Measurements from ENCODE around the gene CYB5B. TPM values are rescaled to one million over a fixed set of nuclear protein-coding genes. Genes with fewer than 3 reads are reported as not detected.
"Not testable (repeated sequence)": the region's sequence is repeated elsewhere in the genome, so short reads cannot be mapped to it uniquely, and the experiment has no call there.

The CYB5B gene
- polyA plus RNA-seq, 1 donor: 85.7 TPM

DNA sequence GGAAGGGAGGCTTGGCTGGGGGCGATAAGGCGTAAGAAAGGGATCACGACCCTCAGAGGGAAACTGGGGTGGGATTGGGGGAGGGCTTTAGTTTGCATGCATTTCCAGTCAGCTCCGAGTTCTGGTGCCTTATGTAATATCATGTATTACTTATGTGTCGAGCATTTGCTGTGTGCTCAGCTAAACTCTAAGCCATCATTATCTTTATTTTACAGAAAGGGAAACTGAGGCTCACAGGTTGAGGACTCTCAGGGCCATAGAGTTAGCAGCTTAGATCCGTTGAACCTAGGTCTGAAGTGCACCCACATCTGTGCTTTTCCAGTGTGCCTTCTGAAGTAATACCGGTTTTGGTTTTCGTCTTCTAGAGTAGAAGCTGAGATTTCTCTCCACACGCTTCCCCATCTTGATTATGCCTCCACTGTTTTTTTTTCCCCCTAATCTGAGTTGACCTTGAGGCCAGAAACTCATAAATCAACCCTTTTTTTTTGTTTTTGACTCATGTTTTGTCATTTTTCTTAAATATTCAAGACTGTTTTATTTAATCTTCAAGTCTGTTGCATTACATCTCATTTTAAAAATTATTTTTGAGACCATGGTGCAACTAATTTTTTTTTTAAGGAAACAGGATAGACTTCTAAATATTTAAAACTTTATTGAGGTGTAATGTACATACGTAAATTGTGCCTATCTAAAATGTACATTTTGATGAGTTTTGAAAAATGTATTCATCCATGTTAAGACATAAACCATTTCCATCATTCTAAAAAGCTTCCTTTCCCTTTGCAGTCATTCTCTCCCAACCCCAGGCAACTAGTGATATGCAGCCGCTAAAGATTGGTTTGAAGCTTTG is 741 bp downstream of the CYB5B start:
- 6% methylated on average over 3 of the region's 11 CpGs for WGBS (ENCODE audit: insufficient coverage, low lambda C conversion rate)
- Histone ChIP-seq H3K36me3 (ENCODE audit: control insufficient read depth, insufficient read depth, low read length) (peaks cover 22% of the 10 kb centered on the region), H3K27me3 (ENCODE audit: control insufficient read depth, insufficient read depth, low read length) (no peaks in the 10 kb centered on the region), H3K4me3 (ENCODE audit: low read length) (peak overlapping the region; percentile 67), H3K27ac (ENCODE audit: low read length) (peak overlapping the region; percentile 72), H3K9me3 (ENCODE audit: control insufficient read depth, low read depth, low read length) (no peaks in the 10 kb centered on the region), H3K4me1 (ENCODE audit: control insufficient read depth, insufficient read depth, low read length) (no peaks in the 10 kb centered on the region)
- DNase-seq: peak in 1 of 2 donors; percentile 55

GRCh38 chr16:69428652-69429051 is 4.2 kb downstream of the CYB5B start:
- WGBS (ENCODE audit: insufficient coverage, low lambda C conversion rate): 100% methylated on average over 2 of the region's 2 CpGs
- Histone ChIP-seq H3K4me1 (ENCODE audit: control insufficient read depth, insufficient read depth, low read length) (no peaks in the 10 kb centered on the region), H3K36me3 (ENCODE audit: control insufficient read depth, insufficient read depth, low read length) (peaks cover 45% of the 10 kb centered on the region), H3K27ac (ENCODE audit: low read length) (no peak overlapping the region), H3K4me3 (ENCODE audit: low read length) (no peak overlapping the region), H3K9me3 (ENCODE audit: control insufficient read depth, low read depth, low read length) (no peaks in the 10 kb centered on the region), H3K27me3 (ENCODE audit: control insufficient read depth, insufficient read depth, low read length) (no peaks in the 10 kb centered on the region)
- DNase-seq: no peak

DNA sequence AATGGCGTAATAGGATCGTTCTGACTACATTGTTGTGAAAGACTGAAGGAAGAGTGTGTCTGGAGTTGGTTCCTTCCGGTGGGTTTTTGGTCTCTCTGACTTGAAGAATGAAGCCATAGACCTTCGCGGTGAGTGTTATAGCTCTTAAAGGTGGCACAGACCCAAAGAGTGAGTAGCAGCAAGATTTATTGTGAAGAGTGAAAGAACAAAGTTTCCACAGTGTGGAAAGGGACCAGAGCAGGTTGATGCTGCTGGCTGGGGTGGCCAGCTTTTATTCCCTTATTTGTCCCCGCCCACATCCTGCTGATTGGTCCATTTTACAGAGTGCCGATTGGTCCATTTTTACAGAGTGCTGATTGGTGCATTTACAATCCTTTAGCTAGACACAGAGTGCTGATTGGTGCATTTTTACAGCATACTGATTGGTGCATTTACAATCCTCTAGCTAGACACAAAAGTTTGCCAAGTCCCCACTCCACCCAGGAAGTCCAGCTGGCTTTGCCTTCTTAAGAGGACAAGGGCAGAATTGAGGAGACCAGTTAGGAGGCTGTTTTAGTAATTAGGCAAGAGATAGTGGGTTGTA is 4.7 kb downstream of the CYB5B start:
- H3K4me1 ChIP-seq (ENCODE audit: control insufficient read depth, insufficient read depth, low read length); H3K27me3 ChIP-seq (ENCODE audit: control insufficient read depth, insufficient read depth, low read length); DNase-seq; H3K4me3 ChIP-seq (ENCODE audit: low read length); H3K9me3 ChIP-seq (ENCODE audit: control insufficient read depth, low read depth, low read length); H3K27ac ChIP-seq (ENCODE audit: low read length): not testable (repeated sequence)
- H3K36me3 ChIP-seq (ENCODE audit: control insufficient read depth, insufficient read depth, low read length): peaks cover 45% of the 10 kb centered on the region
- 100% methylated on average over 2 of the region's 7 CpGs for WGBS (ENCODE audit: insufficient coverage, low lambda C conversion rate)

- Histone ChIP-seq H3K27me3 (ENCODE audit: control insufficient read depth, insufficient read depth, low read length) (no peaks in the 10 kb centered on the region), H3K27ac (ENCODE audit: low read length) (no peak overlapping the region), H3K4me1 (ENCODE audit: control insufficient read depth, insufficient read depth, low read length) (peaks cover 4% of the 10 kb centered on the region), H3K9me3 (ENCODE audit: control insufficient read depth, low read depth, low read length) (no peaks in the 10 kb centered on the region), H3K4me3 (ENCODE audit: low read length) (no peak overlapping the region), H3K36me3 (ENCODE audit: control insufficient read depth, insufficient read depth, low read length) (peaks cover 44% of the 10 kb centered on the region)
- WGBS (ENCODE audit: insufficient coverage, low lambda C conversion rate): no CpG with 5 or more reads among the region's 2 CpGs
- no peak for DNase-seq
These were observed 7.6 kb downstream of the CYB5B start for GRCh38 chr16:69431948-69432468.

DNA sequence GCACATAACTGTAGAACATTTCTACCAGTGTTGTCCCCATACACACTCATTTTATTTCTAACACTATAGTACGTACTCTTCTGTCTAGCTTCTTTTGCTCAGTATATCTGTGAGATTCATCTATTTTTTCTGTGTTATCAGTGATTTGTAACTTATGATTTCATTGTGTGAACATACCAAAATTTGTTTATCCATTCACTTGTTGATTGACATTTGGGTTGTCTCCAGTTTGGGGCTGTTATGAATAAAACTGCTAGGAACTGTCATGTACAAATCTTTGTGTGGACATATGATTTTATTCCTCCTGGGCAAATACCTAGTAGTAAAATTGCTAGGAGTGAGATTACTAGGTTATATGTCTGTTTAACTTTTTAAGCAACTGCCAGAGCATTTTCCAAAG is 9.6 kb downstream of the CYB5B start:
- no peak overlapping the region for H3K4me3 ChIP-seq (ENCODE audit: low read length)
- peaks cover 4% of the 10 kb centered on the region for H3K4me1 ChIP-seq (ENCODE audit: control insufficient read depth, insufficient read depth, low read length)
- no peaks in the 10 kb centered on the region for H3K9me3 ChIP-seq (ENCODE audit: control insufficient read depth, low read depth, low read length)
- DNase-seq: no peak
- no CpG with 5 or more reads among the region's 1 CpG for WGBS (ENCODE audit: insufficient coverage, low lambda C conversion rate)
- no peak overlapping the region for H3K27ac ChIP-seq (ENCODE audit: low read length)
- peaks cover 30% of the 10 kb centered on the region for H3K36me3 ChIP-seq (ENCODE audit: control insufficient read depth, insufficient read depth, low read length)
- H3K27me3 ChIP-seq (ENCODE audit: control insufficient read depth, insufficient read depth, low read length): no peaks in the 10 kb centered on the region

- peaks cover 17% of the 10 kb centered on the region for H3K36me3 ChIP-seq (ENCODE audit: control insufficient read depth, insufficient read depth, low read length)
- H3K27ac ChIP-seq (ENCODE audit: low read length): no peak overlapping the region
- no peak overlapping the region for H3K4me3 ChIP-seq (ENCODE audit: low read length)
- no peaks in the 10 kb centered on the region for H3K9me3 ChIP-seq (ENCODE audit: control insufficient read depth, low read depth, low read length)
- DNase-seq: peak in 1 of 2 donors; percentile 22
- no peaks in the 10 kb centered on the region for H3K27me3 ChIP-seq (ENCODE audit: control insufficient read depth, insufficient read depth, low read length)
- peaks cover 4% of the 10 kb centered on the region for H3K4me1 ChIP-seq (ENCODE audit: control insufficient read depth, insufficient read depth, low read length)
- no CpG with 5 or more reads among the region's 7 CpGs for WGBS (ENCODE audit: insufficient coverage, low lambda C conversion rate)
These were observed 11.8 kb downstream of the CYB5B start for GRCh38 chr16:69435977-69436820.

DNA sequence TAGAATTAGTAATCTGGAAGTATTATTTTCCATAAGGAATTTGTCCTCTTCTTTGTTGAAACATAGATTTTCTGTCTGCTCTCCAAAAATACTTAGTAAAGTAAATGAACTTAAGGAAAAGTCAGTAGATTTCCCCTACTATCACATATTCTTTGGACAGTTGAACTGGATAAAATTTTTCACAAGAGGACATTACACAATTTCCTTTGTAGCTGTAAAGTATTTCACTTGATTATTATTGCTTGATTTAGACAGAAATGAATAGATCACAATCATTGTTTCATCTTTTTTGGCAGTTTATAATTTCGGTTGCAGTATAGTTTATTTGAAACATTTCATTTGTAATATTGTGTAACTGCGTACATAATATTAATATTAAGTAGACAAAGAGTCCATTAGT is 12.5 kb downstream of the CYB5B start:
- Histone ChIP-seq H3K27ac (ENCODE audit: low read length) (no peak overlapping the region), H3K4me1 (ENCODE audit: control insufficient read depth, insufficient read depth, low read length) (peaks cover 4% of the 10 kb centered on the region), H3K9me3 (ENCODE audit: control insufficient read depth, low read depth, low read length) (no peaks in the 10 kb centered on the region), H3K36me3 (ENCODE audit: control insufficient read depth, insufficient read depth, low read length) (peaks cover 12% of the 10 kb centered on the region), H3K4me3 (ENCODE audit: low read length) (no peak overlapping the region), H3K27me3 (ENCODE audit: control insufficient read depth, insufficient read depth, low read length) (no peaks in the 10 kb centered on the region)
- WGBS (ENCODE audit: insufficient coverage, low lambda C conversion rate): 79% methylated on average over 2 of the region's 2 CpGs
- DNase-seq: no peak

DNA sequence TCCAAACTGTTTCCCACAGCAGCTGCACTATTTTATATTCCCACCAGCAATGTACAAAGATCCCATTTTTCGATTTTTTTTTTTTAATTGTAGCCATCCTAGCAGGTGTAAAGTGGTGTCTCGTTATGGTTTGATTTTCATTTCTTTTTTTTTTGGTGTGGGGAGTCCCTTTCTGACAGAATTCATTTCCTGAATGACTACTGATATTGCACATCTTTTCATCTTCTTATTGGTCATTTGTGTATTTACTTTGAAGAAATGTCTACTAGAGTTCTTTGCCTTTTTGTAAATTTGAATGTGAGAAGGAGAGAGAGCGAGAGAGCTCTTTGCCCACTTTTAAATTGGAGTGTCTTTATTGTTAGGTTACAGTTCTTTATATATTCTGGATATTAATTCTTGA is 14.0 kb downstream of the CYB5B start:
- H3K36me3 ChIP-seq (ENCODE audit: control insufficient read depth, insufficient read depth, low read length): peaks cover 2% of the 10 kb centered on the region
- 100% methylated on average over 1 of the region's 3 CpGs for WGBS (ENCODE audit: insufficient coverage, low lambda C conversion rate)
- no peaks in the 10 kb centered on the region for H3K27me3 ChIP-seq (ENCODE audit: control insufficient read depth, insufficient read depth, low read length)
- no peaks in the 10 kb centered on the region for H3K9me3 ChIP-seq (ENCODE audit: control insufficient read depth, low read depth, low read length)
- H3K4me1 ChIP-seq (ENCODE audit: control insufficient read depth, insufficient read depth, low read length): peaks cover 4% of the 10 kb centered on the region
- no peak overlapping the region for H3K4me3 ChIP-seq (ENCODE audit: low read length)
- no peak overlapping the region for H3K27ac ChIP-seq (ENCODE audit: low read length)
- no peak for DNase-seq

- no peak overlapping the region for H3K27ac ChIP-seq (ENCODE audit: low read length)
- H3K4me1 ChIP-seq (ENCODE audit: control insufficient read depth, insufficient read depth, low read length): peaks cover 4% of the 10 kb centered on the region
- no peaks in the 10 kb centered on the region for H3K27me3 ChIP-seq (ENCODE audit: control insufficient read depth, insufficient read depth, low read length)
- no peak for DNase-seq
- H3K4me3 ChIP-seq (ENCODE audit: low read length): no peak overlapping the region
- peaks cover 2% of the 10 kb centered on the region for H3K36me3 ChIP-seq (ENCODE audit: control insufficient read depth, insufficient read depth, low read length)
- H3K9me3 ChIP-seq (ENCODE audit: control insufficient read depth, low read depth, low read length): no peaks in the 10 kb centered on the region
- 60% methylated on average over 1 of the region's 1 CpG for WGBS (ENCODE audit: insufficient coverage, low lambda C conversion rate)
These were observed 15.8 kb downstream of the CYB5B start for GRCh38 chr16:69440250-69440649.

DNA sequence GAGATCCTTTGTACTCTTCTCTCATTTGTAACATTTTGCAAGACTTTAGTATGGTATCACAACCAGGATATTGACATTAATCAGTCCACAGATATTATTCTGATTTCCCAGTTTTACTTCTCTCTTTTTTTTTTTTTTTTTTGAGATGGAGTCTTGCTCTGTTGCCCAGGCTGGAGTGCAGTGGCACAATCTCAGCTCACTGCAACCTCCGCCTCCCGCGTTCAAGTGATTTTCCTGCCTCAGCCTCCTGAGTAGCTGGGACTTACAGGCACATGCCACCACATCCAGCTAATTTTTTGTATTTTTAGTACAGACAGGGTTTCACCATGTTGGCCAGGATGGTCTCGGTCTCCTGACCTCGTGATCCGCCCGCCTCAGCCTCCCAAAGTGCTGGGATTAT is 16.6 kb downstream of the CYB5B start:
- not testable (repeated sequence) for H3K36me3 ChIP-seq (ENCODE audit: control insufficient read depth, insufficient read depth, low read length); H3K27ac ChIP-seq (ENCODE audit: low read length); H3K4me1 ChIP-seq (ENCODE audit: control insufficient read depth, insufficient read depth, low read length); H3K27me3 ChIP-seq (ENCODE audit: control insufficient read depth, insufficient read depth, low read length); DNase-seq; H3K4me3 ChIP-seq (ENCODE audit: low read length); H3K9me3 ChIP-seq (ENCODE audit: control insufficient read depth, low read depth, low read length)
- WGBS (ENCODE audit: insufficient coverage, low lambda C conversion rate): no CpG with 5 or more reads among the region's 7 CpGs

Measured in large intestine (tissue), 3 donors.